ENCODE results near the gene TMCC3.
"Not testable (repeated sequence)": the region's sequence is repeated elsewhere in the genome, so short reads cannot be mapped to it uniquely, and the experiment has no call there.

The TMCC3 gene, protein sequence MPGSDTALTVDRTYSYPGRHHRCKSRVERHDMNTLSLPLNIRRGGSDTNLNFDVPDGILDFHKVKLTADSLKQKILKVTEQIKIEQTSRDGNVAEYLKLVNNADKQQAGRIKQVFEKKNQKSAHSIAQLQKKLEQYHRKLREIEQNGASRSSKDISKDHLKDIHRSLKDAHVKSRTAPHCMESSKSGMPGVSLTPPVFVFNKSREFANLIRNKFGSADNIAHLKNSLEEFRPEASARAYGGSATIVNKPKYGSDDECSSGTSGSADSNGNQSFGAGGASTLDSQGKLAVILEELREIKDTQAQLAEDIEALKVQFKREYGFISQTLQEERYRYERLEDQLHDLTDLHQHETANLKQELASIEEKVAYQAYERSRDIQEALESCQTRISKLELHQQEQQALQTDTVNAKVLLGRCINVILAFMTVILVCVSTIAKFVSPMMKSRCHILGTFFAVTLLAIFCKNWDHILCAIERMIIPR

DNA sequence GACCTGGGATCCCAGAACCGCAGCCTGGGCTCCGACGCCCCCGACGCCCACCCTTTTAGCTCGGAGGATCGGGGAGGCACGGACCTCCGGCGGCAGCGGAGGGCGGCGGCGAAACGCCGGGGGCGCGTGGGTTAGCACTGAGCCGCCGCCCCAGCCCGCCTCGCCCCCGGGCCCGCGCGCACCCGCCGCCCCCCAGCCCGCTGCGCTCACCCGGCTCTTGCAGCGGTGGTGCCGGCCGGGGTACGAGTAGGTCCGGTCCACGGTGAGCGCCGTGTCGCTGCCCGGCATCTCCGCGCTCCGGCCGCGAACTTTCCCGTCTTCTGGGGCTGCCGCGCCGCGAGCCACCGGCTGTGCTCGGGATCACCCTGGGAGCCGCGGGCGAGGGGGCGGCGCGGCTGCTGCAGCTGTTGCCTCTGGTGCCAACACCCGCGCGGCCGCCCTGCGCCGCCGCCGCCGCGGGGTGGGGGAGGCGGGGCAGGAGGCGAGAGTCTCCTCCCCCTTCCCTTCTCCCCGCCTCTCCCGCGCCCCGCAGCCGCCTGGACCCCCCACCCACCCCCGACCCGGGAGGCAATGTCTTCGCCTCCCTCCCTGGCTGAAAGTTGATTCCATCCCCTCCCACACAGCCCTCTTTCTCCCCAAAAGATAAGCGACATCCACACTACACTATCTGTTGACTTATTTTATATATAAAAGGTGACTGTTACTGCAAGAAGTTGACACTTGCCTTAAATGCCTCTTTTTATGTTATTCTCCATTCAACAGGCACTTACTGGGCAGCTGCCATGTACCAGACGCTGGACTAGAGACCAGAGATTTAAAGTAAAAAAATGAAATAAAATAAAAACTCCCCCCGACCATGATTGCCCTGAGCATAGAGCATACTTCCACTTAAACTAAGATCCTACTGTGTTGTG is at the start of gene TMCC3:
TMCC3 (minus strand) TSS at position 415 of the 914 bp plus-strand sequence; CDS start at position 288, 127 bp downstream.
- in situ Hi-C loops (cut with HindIII; ENCODE audit: low sequenced_read_pairs): no loop called here

DNA sequence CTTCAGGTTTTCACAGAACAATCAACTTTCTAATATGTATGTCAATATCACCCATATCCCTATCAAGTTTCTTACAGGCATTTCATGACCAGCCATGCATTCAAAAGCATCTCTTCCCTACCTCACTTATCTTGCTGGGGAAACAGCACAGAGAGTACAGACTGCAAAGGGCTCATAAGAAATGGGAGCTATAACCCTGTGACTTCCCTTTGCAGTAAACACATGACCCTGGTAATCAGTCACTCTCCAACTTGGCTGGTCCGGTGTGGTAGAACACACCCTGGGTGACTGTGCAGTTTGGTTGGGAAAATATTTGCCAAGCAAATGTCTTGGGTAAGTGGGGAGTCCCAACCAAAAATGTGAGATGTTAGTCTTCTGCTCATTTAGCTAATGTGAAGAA is 49.4 kb upstream of the TMCC3 start:
- in situ Hi-C loops (cut with HindIII; ENCODE audit: low sequenced_read_pairs): no loop called here

DNA sequence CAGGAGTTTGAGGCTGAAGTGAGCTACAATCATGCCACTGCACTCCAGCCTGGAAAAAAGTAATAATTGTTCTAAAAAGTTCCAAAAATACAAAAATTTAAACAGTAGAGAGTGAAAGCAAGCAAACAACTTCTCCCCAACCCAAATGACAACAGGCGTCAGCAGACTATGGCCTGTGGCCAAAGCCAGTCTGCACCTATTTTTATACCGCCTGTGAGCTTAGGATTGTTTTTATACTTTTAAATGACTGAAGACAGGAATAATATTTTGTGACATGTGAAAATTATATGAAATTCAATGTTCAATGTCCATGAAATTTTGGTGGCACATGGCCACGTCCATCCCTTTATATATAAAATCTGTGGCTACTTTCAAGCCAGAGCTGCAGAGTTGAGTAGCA is 48.2 kb upstream of the TMCC3 start:
- in situ Hi-C loops (cut with HindIII; ENCODE audit: low sequenced_read_pairs): no loop called here

DNA sequence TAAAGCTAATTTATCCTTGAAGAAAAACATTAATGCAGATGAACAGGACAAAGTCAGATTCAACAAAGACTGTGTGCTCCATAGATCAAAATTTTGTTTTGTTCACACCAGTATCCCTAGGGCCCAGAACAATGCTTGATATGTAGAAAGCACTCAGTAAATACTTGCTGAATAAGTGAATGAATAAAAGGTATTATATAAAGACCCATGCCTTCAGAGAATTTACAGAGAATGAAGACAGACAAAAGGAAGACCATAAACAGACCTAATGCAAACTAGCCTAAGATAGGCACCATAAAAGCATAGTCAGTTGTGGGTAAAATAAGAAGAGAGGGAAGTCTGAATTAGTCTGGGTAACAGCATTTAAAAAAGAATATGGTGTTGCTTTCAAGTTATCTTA is 47.3 kb upstream of the TMCC3 start:
- in situ Hi-C loops (cut with HindIII; ENCODE audit: low sequenced_read_pairs): no loop called here

DNA sequence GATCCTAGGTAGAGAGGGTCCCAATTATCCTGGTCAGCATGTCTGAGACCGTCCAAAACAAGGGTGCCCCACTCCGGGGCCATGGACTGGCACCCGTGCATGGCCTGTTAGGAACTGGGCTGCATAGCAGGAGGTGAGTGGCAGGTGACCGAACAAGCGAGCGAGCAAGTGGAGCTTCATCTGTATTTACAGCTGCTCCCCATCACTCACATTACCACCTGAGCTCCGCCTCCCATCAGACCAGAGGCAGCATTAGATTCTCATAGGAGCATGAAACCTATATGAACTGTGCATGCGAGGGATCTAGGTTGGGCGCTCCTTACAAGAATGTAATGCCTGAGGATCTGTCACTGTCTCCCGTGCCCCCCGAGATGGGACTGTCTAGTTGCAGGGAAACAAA is 44.4 kb upstream of the TMCC3 start:
- in situ Hi-C loops (cut with HindIII; ENCODE audit: low sequenced_read_pairs): no loop called here

DNA sequence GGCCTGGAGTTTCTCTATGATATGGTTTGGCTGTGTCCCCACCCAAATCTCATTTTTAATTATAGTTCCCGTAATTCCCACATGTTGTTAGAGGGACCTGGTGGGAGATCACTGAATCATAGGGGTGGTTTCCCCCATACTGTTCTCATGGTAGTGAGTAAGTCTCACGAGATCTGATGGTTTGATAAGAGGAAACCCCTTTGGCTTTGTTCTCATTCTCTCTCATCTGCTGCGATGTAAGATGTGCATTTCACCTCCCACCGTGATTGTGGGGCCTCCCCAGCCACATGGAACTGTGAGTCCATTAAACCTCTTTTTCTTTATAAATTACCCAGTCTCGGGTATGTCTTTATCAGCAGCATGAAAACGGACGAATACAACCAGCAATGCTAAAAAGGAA is 42.5 kb upstream of the TMCC3 start:
- in situ Hi-C loops (cut with HindIII; ENCODE audit: low sequenced_read_pairs): not testable (repeated sequence)

DNA sequence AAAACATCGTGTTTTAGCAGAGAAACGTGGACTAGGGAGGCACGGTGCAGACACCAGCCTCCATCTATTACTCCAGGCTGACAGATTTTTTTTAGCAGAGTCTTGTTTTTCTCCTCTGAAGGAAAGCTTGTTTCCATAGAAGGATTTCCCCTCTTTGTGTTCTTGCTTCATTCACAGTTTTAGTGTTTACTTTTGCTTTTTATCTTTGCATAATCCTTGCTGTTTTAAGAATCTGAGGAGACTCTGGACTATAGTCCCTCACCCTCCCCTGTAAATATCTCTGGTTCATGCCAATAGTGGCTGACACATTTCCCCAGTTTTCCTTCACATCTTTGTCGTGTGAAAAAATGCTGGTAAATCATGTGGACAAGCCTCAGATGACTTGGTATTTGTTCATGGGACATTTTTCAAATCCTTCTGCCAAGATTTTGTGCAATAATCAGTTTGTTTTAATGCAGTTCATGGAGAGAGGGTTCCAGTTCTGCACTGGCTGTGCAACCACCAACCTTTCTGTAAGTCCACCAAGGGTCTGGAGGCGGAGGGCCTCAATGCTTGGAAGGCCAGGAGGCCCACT is 39.9 kb upstream of the TMCC3 start:
- in situ Hi-C loops (cut with HindIII; ENCODE audit: low sequenced_read_pairs): no loop called here

DNA sequence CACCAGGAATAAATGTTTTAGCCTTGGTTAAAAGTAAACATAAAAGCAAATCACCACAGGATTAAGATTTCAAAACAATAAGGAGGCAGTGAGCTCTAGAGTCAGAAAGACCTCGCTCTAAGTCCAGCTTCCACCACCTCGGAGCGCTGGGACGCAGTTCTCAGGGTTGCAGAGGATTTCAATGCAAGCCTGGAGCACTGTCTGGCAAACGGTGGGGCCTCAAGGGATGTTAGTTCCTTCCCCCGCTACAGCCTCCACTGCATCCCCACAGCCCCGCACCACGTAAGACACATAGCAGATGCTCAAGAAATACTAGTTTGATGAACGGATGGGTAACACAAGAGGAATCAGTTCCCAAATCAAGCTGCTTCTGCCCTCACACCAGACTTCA is 39.3 kb upstream of the TMCC3 start:
- in situ Hi-C loops (cut with HindIII; ENCODE audit: low sequenced_read_pairs): no loop called here

DNA sequence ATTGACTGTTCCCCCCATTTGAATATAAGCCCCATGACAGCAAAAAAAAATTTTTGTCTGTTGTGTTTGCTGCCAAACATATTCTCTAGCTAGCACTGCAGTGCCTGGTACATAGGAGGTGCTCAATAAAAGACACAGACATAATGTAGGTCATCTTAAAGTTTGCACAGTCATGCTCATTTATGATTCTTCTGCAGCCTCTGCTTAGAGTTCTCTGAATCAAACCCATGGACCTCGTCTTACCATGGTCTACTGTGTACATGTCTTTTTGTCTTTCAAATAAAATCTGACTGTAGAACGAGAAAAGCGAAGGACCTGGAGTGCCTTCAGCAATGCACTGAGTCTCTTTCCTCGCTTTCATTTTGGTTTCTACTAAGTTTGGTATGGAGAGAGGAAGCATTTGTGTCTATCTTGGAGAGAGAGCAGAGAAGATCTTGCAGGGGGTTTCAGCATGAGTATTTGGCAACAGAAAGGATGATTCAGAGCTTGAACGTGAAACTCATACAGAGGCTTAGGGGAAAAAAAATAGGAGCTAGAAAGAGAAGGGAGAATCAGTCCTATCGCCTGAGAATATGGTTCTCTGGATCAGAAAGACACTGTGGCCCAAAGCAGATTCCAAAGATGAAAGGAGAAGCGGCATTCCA is 38.8 kb upstream of the TMCC3 start:
- in situ Hi-C loops (cut with HindIII; ENCODE audit: low sequenced_read_pairs): no loop called here

DNA sequence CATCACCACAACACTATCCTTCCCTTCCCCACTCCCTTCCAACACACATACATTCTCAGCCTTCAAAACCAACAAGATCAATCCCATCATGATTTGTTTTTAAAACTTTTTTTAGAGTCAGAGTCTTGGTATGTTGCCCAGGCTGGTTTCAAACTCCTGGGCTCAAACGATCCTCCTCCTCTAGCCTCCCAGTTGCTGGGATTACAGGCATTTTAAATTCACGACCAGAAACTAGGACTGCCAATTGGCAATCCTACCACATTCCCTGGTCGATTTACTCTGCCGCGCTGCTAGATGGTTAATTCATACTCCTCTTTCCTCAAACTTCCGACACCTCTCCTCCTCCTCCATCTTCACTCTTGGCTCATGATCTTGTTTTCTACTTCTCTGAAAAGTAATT is 37.5 kb upstream of the TMCC3 start:
- in situ Hi-C loops (cut with HindIII; ENCODE audit: low sequenced_read_pairs): no loop called here

DNA sequence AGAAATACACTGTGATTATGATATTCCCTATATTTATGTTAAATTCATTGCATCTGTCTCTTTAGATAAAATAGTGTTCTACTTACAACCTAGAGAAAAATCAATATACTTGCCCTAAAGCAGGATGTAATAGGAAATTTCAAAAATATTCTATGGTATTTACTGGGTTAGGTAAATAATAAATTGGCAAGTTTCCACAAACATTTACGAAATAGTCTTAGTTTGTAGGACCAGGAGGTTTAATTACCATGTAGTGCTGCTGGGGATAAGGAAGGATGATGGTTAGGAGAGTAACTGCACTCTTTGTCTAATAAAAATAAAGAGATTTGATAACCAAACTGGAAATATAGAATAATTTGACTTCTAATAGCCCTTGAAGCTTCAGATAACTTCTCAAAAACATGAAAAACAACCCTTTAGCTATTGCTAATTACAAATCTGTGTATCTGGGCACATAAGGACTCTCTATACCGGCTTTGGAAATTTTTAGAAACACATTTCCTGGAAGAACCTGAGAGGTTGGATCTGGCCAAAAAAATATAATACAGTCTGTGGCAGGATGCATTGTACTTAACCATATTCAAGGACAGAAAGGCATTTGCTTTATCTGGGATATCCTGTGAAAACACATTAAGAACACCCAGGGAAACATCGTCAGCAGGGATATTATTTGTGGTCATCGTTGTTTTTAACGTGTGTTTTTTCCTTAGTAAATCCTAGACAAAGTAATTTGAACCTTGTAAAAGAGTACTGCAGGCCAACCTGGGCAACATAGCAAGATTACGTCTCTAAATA is 36.7 kb upstream of the TMCC3 start:
- in situ Hi-C loops (cut with HindIII; ENCODE audit: low sequenced_read_pairs): no loop called here

DNA sequence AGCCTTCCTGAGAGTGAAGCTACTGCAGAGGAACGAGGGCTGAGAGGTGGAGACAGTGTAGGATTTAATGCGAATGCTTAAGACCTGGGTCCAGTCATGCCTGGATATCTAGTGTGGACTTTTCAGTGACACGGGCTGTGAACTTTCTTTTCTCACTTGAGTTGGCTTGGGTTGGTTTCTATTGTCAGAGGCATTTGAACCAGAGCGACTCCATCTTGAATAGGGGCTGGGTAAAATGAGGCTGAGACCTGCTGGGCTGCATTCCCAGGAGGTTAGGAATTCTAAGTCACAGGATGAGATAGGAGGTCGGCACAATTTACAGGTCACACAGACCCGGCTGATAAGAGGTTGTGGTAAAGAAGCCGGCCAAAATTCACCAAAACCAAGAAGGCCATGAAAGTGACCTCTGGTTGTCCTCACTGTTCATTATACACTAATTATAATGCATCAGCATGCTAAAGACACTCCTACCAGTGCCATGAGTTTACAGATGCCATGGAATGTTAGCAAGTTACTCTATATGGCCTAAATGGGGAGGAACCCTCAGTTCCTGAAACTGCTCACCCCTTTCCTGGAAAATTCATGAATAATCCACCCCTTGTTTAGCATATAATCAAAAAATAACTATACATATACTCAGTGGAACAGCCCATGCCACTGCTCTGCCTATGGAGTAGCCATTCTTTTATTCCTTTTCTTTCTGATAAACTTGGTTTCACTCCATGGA is 34.2 kb upstream of the TMCC3 start:
- in situ Hi-C loops (cut with HindIII; ENCODE audit: low sequenced_read_pairs): no loop called here

DNA sequence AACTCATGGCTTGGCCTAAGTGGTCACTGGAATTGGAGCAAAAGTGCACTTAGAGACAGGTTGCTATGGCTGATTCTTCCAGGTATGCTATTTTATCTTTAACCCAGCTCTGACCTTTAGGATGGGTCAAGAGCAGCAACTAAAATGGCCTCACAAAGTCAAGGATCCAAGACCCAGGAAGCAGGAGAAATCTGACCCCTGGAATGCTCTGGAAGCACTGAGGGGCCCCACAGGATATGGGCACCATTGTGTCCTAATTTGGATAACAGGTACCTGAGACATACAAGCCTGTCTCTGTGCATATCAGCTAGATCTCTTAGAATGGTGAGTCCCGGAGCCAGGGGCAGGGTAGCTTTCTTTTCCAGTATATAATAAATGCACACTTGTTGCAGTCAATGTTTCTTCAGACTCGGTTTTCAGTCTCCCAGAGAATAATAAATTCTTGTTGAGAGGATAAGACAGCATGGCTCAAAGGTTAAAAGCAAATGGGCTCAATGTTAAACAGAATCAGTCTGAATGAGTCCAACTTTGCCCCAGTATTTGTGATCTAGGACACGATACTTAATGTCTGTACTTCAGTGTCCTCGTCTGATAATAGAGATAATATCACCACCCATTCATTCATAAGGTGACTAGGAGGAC is 29.3 kb upstream of the TMCC3 start:
- in situ Hi-C loops (cut with HindIII; ENCODE audit: low sequenced_read_pairs): no loop called here

DNA sequence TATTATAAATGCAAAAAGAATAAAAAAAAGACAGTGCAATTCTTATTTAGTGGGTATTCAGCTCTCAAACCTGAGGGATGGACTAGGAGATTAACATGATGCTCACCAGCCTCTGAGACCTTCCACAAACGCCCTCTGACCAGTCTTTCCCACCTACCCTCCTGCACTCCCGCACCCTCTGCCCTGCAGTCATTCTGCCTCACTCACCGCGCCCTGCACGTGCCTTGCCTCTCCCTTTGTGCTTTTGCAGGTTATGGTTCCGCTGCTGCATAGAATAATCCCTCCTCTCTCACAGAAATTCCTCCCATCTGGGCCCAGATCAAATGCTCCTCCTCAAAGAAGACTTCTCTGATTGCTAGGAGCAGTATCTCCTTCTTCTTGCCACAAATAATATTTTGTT is 28.5 kb upstream of the TMCC3 start:
- in situ Hi-C loops (cut with HindIII; ENCODE audit: low sequenced_read_pairs): no loop called here

DNA sequence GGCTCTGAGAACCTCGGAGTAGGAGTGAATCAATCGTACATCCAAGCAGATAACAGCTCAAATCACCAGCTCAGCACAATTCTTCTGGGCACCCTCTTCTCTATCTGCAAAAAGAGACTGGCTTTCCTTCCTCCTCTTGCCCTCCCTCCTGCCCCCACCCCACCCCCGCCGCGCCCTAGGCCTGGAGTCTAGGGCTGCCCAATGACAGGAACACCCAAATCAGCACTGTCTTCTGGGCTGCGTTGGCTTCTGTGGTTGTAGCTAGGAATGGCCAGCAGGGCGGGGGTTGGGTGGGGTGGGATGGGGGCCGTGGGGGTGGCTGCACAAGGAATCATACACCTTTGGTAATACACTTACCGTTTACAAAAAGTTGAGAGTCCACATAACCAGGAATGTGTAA is 28.0 kb upstream of the TMCC3 start:
- in situ Hi-C loops (cut with HindIII; ENCODE audit: low sequenced_read_pairs): no loop called here

DNA sequence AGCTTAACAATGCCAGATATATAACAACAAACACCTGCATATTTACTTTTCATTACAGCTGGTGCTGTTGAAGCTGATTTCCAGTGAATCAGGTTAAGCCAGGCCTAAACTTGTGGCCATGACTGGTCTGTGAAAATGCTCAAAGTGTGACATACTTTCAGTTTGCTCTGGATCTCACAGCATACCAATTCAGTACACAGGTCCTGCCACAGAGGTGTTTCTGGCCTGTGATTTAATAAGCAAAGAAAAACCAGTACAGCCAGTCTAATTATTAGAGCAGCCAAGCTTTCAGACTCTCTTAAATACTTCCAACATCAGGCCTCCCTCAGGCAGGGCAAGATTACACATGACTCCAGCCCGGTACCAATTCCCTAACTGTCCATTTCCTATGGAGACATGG is 27.4 kb upstream of the TMCC3 start:
- in situ Hi-C loops (cut with HindIII; ENCODE audit: low sequenced_read_pairs): no loop called here

DNA sequence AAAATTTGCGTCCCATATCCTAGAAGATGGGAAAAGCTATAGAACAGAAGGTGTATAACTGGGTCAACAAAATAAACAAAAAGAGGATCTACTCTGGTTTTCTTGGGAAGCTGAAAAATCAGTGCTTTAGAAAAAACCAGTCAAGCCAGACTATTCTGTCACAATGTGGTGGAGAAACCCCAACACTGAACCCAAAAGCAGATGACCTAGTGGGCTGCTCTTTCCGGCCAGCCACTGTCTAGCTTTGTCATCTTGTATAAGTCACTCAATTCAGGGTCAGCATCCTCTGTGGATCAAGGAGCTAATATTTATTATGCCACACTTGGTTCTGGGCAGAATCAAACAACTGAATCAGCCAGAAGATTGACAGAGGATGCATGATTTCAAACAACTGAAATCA is 26.6 kb upstream of the TMCC3 start:
- in situ Hi-C loops (cut with HindIII; ENCODE audit: low sequenced_read_pairs): no loop called here

DNA sequence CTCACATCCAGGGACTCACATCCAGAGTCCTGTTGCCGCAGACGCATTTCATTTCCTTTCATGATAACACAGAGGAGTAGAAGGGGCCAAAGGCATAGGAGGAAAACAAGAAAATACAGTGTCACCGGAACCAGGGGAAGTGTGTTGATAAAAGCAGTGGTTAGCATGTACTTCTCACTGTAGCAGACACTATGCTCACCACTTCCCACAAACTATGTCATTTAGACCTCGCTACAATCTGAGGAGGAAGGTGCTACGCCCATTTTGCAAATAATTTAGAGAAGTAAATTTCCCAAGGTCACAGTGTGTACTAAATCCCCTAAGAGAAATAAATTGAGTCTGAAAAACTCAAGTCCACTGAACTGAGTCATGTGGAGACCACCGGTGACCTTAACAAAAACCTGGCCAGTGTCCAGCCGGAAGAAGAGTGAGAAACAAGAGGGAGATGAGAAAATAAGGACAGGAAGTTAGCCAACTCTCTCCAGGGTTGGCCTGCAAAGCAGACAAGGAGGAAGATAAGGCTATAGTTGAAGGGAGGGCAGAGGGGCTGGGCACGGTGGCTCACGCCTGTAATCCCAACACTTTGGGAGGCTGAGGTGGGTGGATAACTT is 25.8 kb upstream of the TMCC3 start:
- in situ Hi-C loops (cut with HindIII; ENCODE audit: low sequenced_read_pairs): no loop called here

DNA sequence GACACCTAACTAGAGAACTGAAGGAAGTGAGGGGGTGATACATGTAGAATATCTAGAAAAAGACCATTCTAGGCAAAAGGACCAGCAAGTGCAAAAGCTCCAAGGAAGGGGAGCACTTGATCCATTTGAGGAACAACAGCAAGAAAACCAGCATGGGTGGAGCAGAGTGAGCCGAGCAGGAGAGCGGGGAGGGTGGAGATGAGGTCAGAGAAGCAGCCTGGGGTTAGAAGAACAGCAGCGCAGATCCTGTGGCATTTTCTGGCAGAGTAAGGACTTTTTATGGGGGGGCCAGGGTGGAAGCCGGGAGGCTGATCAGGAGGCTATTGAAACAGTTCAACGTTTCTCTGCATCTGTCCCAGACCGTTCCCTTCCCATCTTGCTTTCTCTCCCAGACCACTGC is 24.5 kb upstream of the TMCC3 start:
- in situ Hi-C loops (cut with HindIII; ENCODE audit: low sequenced_read_pairs): no loop called here

Data from endothelial cell of hepatic sinusoid (primary cell).